ACC112 (cell line): ENCODE results near the gene LRP1.

ENCODE experiments used
- H2AFZ ChIP-seq: fragments of 200-600 bp; sonication (generic); one replicate; pipeline ENCODE4 v1.6.0; 2017; ENCODE audit warnings: antibody characterized with exemption, low read length; ENCODE audit not compliant: unreplicated experiment
- H3K27ac ChIP-seq: fragments of 200-600 bp; sonication (generic); 2 replicates; pipeline ENCODE4 v1.5.1; 2014; ENCODE audit warnings: low read depth, mild to moderate bottlenecking, antibody characterized with exemption, low read length, moderate library complexity
- H3K27me3 ChIP-seq: fragments of 200-600 bp; sonication (generic); 2 replicates; pipeline ENCODE4 v1.6.1; 2014; ENCODE audit warnings: mild to moderate bottlenecking, antibody characterized with exemption, low read length, moderate library complexity, mixed read lengths; ENCODE audit not compliant: insufficient read depth
- H3K36me3 ChIP-seq: fragments of 200-600 bp; sonication (generic); 2 replicates; pipeline ENCODE4 v1.6.1; 2016; ENCODE audit warnings: mild to moderate bottlenecking, antibody characterized with exemption, low read length, moderate library complexity, mixed read lengths; ENCODE audit not compliant: insufficient read depth
- H3K4me1 ChIP-seq: fragments of 200-600 bp; sonication (generic); one replicate; pipeline ENCODE4 v1.6.1; 2016; ENCODE audit warnings: low read length, mixed read lengths; ENCODE audit not compliant: insufficient read depth, unreplicated experiment, control insufficient read depth
- H3K4me3 ChIP-seq: fragments of 200-600 bp; sonication (generic); 2 replicates; pipeline ENCODE4 v1.5.1; 2014; ENCODE audit warnings: mild to moderate bottlenecking, low read depth, low read length
- H3K79me2 ChIP-seq: fragments of 200-600 bp; sonication (generic); one replicate; pipeline ENCODE4 v1.6.0; 2016; ENCODE audit warnings: low read length; ENCODE audit not compliant: control insufficient read depth, unreplicated experiment, insufficient read depth

LRP1 gene

GRCh38 chr12:57213058-57213715 lies 84.9 kb downstream of the LRP1 start:
- H3K4me1 ChIP-seq, result peaks cover 15% of the 10 kb centered on the region
- H3K27me3 ChIP-seq, result peaks cover 12% of the 10 kb centered on the region
- no peak overlapping the region for H3K4me3 ChIP-seq
- H3K79me2 ChIP-seq, result no peaks in the 10 kb centered on the region
- no peaks in the 10 kb centered on the region for H3K36me3 ChIP-seq
- no peak overlapping the region for H2AFZ ChIP-seq
- H3K27ac ChIP-seq, result peak overlapping the region; percentile 8; the same call in 1 of the 2 replicates

- Histone ChIP-seq H3K4me1 (peaks cover 15% of the 10 kb centered on the region), H3K27ac (no peak overlapping the region), H3K27me3 (peaks cover 15% of the 10 kb centered on the region), H3K4me3 (no peak overlapping the region), H2AFZ (no peak overlapping the region), H3K79me2 (no peaks in the 10 kb centered on the region), H3K36me3 (no peaks in the 10 kb centered on the region)
These were observed 85.6 kb downstream of the LRP1 start for GRCh38 chr12:57213763-57214397.

GRCh38 chr12:57214398-57214781 lies 86.1 kb downstream of the LRP1 start:
- Histone ChIP-seq H3K4me3 (no peak overlapping the region), H3K4me1 (peaks cover 15% of the 10 kb centered on the region), H3K36me3 (no peaks in the 10 kb centered on the region), H3K79me2 (no peaks in the 10 kb centered on the region), H3K27me3 (peaks cover 17% of the 10 kb centered on the region), H2AFZ (no peak overlapping the region), H3K27ac (no peak overlapping the region)

GRCh38 chr12:57215065-57215464 lies 86.8 kb downstream of the LRP1 start:
- H3K36me3 ChIP-seq, result no peaks in the 10 kb centered on the region
- no peak overlapping the region for H3K4me3 ChIP-seq
- peaks cover 24% of the 10 kb centered on the region for H3K27me3 ChIP-seq
- H3K27ac ChIP-seq, result no peak overlapping the region
- peaks cover 15% of the 10 kb centered on the region for H3K4me1 ChIP-seq
- H2AFZ ChIP-seq, result no peak overlapping the region
- no peaks in the 10 kb centered on the region for H3K79me2 ChIP-seq

GRCh38 chr12:57215668-57216013 lies 87.4 kb downstream of the LRP1 start:
- H3K36me3 ChIP-seq, result no peaks in the 10 kb centered on the region
- no peak overlapping the region for H3K27ac ChIP-seq
- H2AFZ ChIP-seq, result no peak overlapping the region
- peaks cover 26% of the 10 kb centered on the region for H3K27me3 ChIP-seq
- H3K4me3 ChIP-seq, result peak overlapping the region; percentile 76; the same call in 1 of the 2 replicates
- no peaks in the 10 kb centered on the region for H3K79me2 ChIP-seq
- peaks cover 15% of the 10 kb centered on the region for H3K4me1 ChIP-seq

- no peak within 1 kb of the TSS for H3K27ac ChIP-seq
- H3K36me3 ChIP-seq, result no peaks in the 10 kb centered on the region
- H3K79me2 ChIP-seq, result no peaks in the 10 kb centered on the region
- peak within 1 kb of the TSS; percentile 77 for H3K4me3 ChIP-seq
- peaks cover 15% of the 10 kb centered on the region for H3K4me1 ChIP-seq
- peak within 1 kb of the TSS; percentile 17 for H2AFZ ChIP-seq
- H3K27me3 ChIP-seq, result peaks cover 32% of the 10 kb centered on the region
These were observed 88.0 kb downstream of the LRP1 start, which contains the start of gene NXPH4 for GRCh38 chr12:57216014-57216911. TSS of gene NXPH4 (plus strand) at chr12:57216794. CDS start at chr12:57216970, 176 bp downstream.

- Histone ChIP-seq H2AFZ (peak overlapping the region; percentile 3), H3K4me3 (peak overlapping the region; percentile 77), H3K36me3 (no peaks in the 10 kb centered on the region), H3K27me3 (peaks cover 37% of the 10 kb centered on the region), H3K79me2 (no peaks in the 10 kb centered on the region), H3K27ac (no peak overlapping the region), H3K4me1 (peaks cover 15% of the 10 kb centered on the region)
These were observed 88.9 kb downstream of the LRP1 start for GRCh38 chr12:57216921-57217879.

- H2AFZ ChIP-seq, result no peak overlapping the region
- H3K79me2 ChIP-seq, result no peaks in the 10 kb centered on the region
- H3K36me3 ChIP-seq, result no peaks in the 10 kb centered on the region
- H3K4me1 ChIP-seq, result peaks cover 9% of the 10 kb centered on the region
- H3K27me3 ChIP-seq, result peaks cover 37% of the 10 kb centered on the region
- H3K27ac ChIP-seq, result no peak overlapping the region
- peak overlapping the region; percentile 77; the same call in 1 of the 2 replicates for H3K4me3 ChIP-seq
These were observed 90.0 kb downstream of the LRP1 start for GRCh38 chr12:57218030-57218853.

- no peaks in the 10 kb centered on the region for H3K36me3 ChIP-seq
- no peak overlapping the region for H3K27ac ChIP-seq
- H3K4me1 ChIP-seq, result peaks cover 4% of the 10 kb centered on the region
- H3K4me3 ChIP-seq, result no peak overlapping the region
- H3K27me3 ChIP-seq, result peaks cover 37% of the 10 kb centered on the region
- H2AFZ ChIP-seq, result no peak overlapping the region
- no peaks in the 10 kb centered on the region for H3K79me2 ChIP-seq
These were observed 91.1 kb downstream of the LRP1 start for GRCh38 chr12:57219205-57219992.
